Measurements from ENCODE around the gene MLYCD. TPM values are rescaled to one million over a fixed set of nuclear protein-coding genes. Genes with fewer than 3 reads are reported as not detected.
"Not testable (repeated sequence)": the region's sequence is repeated elsewhere in the genome, so short reads cannot be mapped to it uniquely, and the experiment has no call there.

MLYCD gene
- total RNA-seq, 2 donors from 2014 or later = 19.2 to 29.3 TPM

- H3K27me3 ChIP-seq = no peaks in the 10 kb centered on the region
- 76 to 83% methylated on average over 11 to 12 of the region's 12 CpGs for WGBS, 2 donors
- no peak overlapping the region for H3K27ac ChIP-seq
- intact Hi-C loops (cut with DNase I) = no loop called here
- H3K9me3 ChIP-seq = no peaks in the 10 kb centered on the region
- no peaks in the 10 kb centered on the region for H3K36me3 ChIP-seq (replicated peaks in 1 of 2; ENCODE audit: insufficient read depth in 1 of 2, low read depth in 2 of 2)
- peaks cover 16% of the 10 kb centered on the region for H3K4me1 ChIP-seq
- H3K4me3 ChIP-seq = no peak overlapping the region
- ATAC-seq (no peak), DNase-seq (no peak)
- no peak for TF ChIP-seq CTCF (IDR thresholded peaks at IDR 0.05)
- TF ChIP-seq POLR2A (IDR thresholded peaks at IDR 0.05) = no peak
Observed at GRCh38 chr16:83940119-83940518, 41.2 kb downstream of the MLYCD start.

- intact Hi-C loops (cut with DNase I) = no loop called here
- ATAC-seq = no peak
- DNase-seq = no peak
- WGBS, 2 donors = 83 to 85% methylated on average over 28 of the region's 28 CpGs
- H3K4me3 ChIP-seq = no peak overlapping the region
- peaks cover 16% of the 10 kb centered on the region for H3K4me1 ChIP-seq
- no peak overlapping the region for H3K27ac ChIP-seq
- H3K27me3 ChIP-seq = no peaks in the 10 kb centered on the region
- no peaks in the 10 kb centered on the region for H3K36me3 ChIP-seq (replicated peaks in 1 of 2; ENCODE audit: insufficient read depth in 1 of 2, low read depth in 2 of 2)
- TF ChIP-seq POLR2A (IDR thresholded peaks at IDR 0.05) (no peak), CTCF (IDR thresholded peaks at IDR 0.05) (no peak)
- no peaks in the 10 kb centered on the region for H3K9me3 ChIP-seq
Observed at GRCh38 chr16:83940630-83941378, 41.9 kb downstream of the MLYCD start.

DNA sequence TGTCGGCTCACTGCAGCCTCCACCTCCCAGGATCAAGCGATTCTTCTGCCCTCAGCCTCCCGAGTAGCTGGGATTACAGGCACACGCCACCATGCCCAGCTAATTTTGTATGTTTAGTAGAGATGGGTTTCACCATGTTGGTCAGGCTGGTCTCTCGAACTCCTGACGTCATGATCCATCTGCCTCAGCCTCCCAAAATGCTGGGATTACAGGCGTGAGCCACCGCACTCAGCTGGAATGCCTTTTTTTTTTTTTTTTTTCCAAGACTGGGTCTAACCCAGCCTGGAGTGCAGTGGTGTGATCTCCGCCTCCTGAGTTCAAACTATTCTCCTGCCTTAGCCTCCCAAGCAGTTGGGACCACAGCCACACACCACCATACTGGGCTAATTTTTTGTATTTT is 42.6 kb downstream of the MLYCD start:
- ATAC-seq; intact Hi-C loops (cut with DNase I); H3K9me3 ChIP-seq; H3K36me3 ChIP-seq (replicated peaks in 1 of 2; ENCODE audit: insufficient read depth in 1 of 2, low read depth in 2 of 2); H3K27ac ChIP-seq; H3K4me3 ChIP-seq; DNase-seq; H3K27me3 ChIP-seq: not testable (repeated sequence)
- peaks cover 16% of the 10 kb centered on the region for H3K4me1 ChIP-seq
- 95 to 97% methylated on average over 8 to 9 of the region's 9 CpGs for WGBS, 2 donors

DNA sequence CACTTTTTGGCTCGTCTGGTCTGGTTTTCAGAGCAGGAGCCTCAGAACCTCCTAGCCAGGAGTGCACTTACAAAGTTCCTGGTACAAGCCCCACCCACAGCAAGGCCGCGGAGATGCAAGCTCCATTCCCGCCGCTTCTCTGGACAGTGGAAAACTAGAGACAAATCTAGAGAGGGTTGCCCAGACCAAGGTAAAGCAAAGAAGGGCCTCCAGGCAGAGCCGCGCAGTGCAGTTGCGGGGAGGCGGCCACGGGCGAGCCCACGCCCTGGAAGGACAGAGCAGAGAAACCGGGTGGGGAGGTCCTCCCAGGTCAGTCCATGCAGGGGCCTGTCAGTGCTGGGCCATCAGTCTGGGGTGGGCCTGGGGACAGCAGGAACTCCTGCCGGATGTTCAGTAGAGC is 43.2 kb downstream of the MLYCD start:
- TF ChIP-seq CTCF (IDR thresholded peaks at IDR 0.05) = no peak
- no peak for TF ChIP-seq POLR2A (IDR thresholded peaks at IDR 0.05)
- DNase-seq (no peak), ATAC-seq (no peak)
- Histone ChIP-seq H3K4me3 (no peak overlapping the region), H3K36me3 (replicated peaks in 1 of 2; ENCODE audit: insufficient read depth in 1 of 2, low read depth in 2 of 2) (no peaks in the 10 kb centered on the region), H3K27ac (no peak overlapping the region), H3K9me3 (no peaks in the 10 kb centered on the region), H3K27me3 (no peaks in the 10 kb centered on the region), H3K4me1 (peaks cover 16% of the 10 kb centered on the region)
- WGBS, 2 donors = 90 to 94% methylated on average over 13 to 14 of the region's 14 CpGs
- intact Hi-C loops (cut with DNase I) = no loop called here

DNA sequence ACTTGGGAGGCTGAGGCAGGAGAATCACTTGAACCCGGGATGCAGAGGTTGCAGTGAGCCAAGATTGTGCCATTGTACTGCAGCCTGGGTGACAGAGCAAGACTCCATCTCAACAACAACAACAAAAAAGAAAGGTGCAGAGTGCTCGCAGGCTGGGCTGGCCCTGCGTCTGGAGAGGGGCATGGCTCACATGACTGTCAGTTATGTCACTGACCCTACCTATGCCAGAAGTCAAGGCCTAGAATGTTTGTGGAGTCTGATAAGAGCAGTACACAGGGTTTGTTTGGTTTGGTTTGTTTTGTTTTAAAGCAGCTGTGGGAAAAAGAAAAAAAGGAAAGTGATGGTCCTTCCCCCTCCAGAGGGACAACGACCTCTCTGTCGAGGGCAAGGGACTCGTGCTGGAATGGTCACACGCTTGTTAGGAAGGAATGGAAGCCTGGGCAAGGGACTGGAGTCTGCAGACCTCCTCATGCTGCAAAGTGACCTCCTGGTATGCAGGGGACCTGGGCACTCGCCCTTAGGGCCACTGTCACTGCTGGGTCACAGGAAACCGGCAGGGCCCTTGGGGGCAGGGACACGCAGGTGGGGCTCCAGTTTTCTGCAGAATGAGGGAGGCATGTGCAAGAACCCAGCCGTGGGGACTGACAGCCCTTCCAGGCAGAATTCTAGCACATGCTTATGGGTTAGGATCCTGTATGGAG is 44.0 kb downstream of the MLYCD start:
- ATAC-seq (peak; percentile 57), DNase-seq (peak in 2 of 4 donors; percentile 47 to 53)
- peaks cover 16% of the 10 kb centered on the region for H3K4me1 ChIP-seq
- no peaks in the 10 kb centered on the region for H3K36me3 ChIP-seq (replicated peaks in 1 of 2; ENCODE audit: insufficient read depth in 1 of 2, low read depth in 2 of 2)
- no peak for TF ChIP-seq POLR2A (IDR thresholded peaks at IDR 0.05)
- no peak for TF ChIP-seq CTCF (IDR thresholded peaks at IDR 0.05)
- peak overlapping the region in 1 of 4 donors; percentile 32 for H3K27ac ChIP-seq
- intact Hi-C loops (cut with DNase I) = no loop called here
- 23 to 38% methylated on average over 9 to 11 of the region's 11 CpGs for WGBS, 2 donors
- no peaks in the 10 kb centered on the region for H3K27me3 ChIP-seq
- H3K9me3 ChIP-seq = no peaks in the 10 kb centered on the region
- H3K4me3 ChIP-seq = no peak overlapping the region

Measured in body of pancreas (tissue), 4 donors.